HG02642 (cell line): ENCODE measurements around the gene TGM4.
"Not testable (repeated sequence)": the region's sequence is repeated elsewhere in the genome, so short reads cannot be mapped to it uniquely, and the experiment has no call there.

ENCODE experiments used
- ATAC-seq: cut with Tn5 transposase; IDR thresholded peaks from one replicate; pipeline ENCODE4 v1.9.1; 2021; ENCODE audit warnings: mild to moderate bottlenecking; ENCODE audit not compliant: unreplicated experiment, poor library complexity

Gene TGM4

DNA sequence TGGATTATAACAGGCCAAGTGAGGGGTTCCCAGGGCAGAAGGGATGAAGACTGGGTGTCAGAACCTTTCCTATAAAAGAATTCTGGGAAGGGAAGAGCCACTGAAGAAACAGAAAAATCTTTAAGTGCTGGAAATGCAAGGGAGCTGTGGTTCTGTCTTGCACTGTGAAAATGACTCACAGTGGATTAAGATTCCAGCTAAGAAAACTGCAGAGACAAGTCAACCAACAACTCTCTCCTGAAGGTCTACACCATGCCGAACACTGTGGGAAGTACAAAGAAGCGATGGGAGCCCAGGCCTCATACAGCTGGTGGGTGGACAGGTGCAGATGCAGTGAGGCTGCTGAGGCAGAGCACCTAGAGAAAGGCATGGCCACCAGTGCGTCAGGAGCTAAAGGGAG, 73.8 kb downstream of the TGM4 start:
- ATAC-seq: no peak

DNA sequence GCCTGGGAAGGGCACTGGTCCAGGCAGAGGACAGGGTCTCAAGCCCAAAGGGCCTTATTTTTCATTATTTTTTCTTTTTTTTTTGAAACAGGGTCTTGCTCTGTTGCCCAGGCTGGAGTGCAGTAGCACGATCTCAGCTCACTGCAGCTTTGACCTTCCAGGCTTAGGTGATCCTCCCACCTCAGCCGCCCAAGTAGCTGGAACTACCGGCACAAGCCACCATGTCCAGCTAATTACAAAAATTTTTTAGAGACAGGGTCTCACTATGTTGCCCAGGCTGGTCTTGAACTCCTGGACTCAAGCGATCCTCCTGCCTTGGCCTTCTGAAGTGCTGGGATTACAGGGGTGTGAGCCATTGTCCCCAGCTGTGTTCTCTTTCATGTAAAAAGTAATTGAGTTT, 75.4 kb downstream of the TGM4 start:
- ATAC-seq: not testable (repeated sequence)

DNA sequence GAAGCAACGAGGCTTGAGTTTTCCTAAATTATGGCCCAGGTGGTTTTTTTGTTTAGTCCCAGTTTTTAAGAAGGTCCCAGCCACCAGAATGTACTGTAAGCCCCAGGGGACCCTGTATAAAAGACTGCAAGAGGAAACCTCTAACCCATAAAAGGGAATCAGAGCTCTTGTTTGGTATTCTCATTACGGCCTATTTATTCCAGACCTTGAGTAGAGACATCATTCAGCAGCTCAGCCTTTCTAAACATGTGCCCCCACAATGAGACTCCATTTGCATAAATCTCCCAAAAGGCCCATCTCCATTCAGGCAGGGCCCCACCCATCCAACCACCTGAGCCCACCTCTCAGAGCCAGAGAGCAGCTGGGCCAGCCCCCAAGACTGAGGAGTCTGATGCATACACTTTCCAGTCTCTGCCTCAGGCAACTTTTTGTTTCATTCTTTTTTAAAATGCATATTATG, 75.9 kb downstream of the TGM4 start:
- ATAC-seq: no peak

DNA sequence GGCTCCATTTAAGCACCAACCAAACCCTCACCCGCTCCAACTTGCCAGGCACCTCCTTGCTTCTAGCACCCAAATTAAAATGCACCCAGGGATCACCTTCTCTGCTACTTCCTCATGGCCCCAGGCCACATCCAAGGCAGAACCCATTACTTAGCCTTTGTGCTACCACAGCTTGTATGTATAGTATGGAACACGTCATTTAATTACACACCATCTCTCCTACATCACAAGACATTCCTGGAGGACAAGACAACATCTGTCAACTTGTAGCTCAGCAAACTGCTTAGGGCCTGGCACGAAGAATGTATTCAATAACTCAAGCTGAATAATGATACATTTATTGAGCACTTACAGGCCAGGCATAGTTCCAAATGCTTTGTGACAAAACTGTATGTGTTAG, 78.3 kb downstream of the TGM4 start:
- ATAC-seq: no peak

DNA sequence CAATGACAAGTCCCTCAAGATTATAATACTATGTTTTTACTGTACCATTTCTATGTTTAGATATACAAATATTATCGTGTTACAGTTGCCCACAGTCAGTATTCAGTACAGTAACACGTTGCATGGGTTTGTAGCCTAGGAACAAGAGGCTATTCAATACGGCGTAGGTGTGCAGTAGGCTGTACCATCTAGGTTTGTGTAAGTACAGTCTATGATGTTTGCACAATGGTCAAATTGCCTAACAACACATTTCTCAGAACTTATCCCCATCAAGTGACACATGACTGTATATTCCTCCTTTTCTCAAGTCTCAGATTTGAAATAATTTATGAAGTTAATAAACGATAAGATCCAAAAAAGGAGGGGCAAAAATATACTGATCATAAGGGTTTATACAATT, 79.9 kb downstream of the TGM4 start:
- no peak for ATAC-seq

DNA sequence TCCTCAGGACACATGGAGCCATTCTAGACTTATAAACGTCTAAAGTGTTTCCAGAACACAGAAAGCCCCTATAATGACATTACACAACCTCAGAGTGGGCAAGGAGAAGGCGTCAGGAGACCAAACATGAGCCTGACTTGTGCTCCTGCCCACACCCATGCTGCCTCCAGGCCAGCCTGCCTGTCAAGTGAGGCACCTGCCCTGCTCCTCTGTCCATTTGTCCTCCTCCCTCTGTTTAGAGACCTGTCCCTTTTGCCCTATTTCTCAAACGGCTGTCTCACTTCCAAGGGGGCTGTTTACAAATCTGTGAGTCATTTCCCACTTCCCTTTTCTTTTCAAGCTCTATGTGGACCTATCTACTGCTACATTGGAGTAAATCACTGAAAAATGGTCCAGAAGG, 80.6 kb downstream of the TGM4 start:
- peak; percentile 66 for ATAC-seq

DNA sequence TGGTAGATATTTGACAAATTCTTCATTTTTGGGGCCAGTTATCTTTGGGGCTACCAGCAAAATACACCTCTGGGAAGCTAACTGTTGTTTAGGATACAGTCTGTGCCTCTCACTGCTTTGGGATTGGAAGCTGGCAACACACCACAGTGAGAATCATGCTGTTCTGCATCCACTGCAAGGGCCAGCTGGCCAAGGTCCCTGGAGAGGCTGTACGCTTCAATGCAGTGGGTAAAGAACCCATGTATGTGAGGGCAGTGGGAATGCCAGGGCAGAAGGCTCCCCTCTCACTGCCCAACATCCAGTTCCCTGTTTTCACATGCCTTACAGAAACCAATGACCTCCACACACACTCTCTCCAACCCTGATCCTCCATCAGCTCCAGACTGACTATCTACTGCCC, 81.5 kb downstream of the TGM4 start:
- ATAC-seq: no peak

DNA sequence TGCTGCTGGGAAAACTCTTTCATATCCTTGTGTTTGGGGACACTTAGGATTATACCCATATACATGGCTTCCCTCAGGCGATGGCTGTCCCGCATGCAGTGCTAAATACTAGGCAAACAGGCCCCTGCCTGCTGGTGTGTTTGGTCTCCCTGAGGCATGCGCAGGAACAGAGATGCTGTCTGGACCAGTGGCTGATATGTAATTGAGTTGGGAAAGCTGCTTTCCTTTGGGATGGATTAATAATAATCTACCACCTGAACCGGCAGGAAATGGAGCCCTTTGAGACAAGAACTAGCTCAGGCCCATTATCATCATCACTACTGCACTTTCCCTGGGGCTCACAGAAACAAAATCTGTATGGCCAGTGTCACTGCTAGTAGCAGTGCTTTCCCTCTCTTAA, 83.6 kb downstream of the TGM4 start:
- ATAC-seq: no peak

DNA sequence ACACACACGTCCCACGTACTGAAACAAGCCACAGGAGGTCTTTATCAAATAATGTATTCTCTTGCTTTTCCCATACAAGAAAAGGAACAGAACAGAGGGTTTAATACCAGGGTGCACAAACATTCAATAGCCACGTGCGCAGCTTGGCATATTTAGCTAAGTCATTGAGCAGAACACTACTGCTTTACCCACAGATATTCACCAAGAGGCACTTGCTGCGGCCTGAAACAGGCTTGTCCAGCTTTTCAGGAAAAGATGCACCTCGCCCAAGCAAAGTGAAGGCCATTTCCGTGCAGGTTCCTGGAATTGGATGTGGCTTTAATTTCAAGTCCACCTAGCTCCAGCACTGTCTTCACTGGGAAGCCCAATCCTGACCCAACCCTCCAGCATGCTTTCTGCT, 84.0 kb downstream of the TGM4 start:
- ATAC-seq: no peak

DNA sequence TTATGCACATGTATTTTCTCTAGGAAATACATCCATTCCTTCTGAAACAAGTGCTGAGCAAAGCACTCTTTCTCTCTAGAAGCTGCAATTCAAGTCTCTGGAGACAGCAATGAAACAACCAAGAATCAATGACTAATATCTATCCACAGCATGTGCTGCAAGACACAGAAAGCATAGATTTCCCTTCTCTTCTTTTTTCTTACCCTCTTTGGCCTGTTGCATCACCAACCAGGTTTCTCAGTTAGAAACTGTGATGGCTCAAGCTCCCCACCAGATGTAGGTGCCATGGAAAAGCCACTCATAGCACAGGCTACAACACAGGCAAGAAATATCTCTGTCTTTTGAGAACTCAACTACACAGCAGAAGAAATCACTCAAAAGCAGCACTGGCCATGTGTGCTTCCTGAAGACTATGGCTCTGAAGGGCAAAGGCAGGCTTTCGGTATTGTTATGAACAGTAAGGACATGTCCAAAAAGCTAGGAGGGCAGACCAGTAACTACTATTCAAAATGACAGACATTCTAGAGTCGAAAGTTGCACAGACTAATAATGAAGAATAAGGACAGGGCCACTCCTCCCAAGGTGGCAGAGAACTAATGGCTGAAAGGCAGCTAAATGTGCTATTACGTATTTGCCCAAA, 86.1 kb downstream of the TGM4 start:
- no peak for ATAC-seq

DNA sequence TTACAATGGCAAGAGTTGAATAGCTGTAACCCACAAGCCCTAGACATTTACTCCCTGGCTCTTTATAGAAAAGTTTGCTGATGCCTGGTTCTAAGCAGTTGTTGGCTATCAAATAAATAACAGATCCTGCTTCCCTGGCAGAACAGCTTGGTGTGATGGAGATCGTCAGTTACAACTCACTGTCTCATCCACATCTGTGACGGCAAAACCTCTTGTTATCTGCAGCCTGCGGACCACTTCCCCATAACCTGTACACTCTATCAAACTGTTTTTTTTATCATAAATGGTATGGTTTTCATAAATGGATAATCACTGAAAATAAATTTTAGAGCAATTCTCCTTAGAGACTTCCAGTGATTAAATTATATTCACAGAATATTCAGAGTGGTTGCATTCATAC, 87.5 kb downstream of the TGM4 start:
- ATAC-seq: no peak

DNA sequence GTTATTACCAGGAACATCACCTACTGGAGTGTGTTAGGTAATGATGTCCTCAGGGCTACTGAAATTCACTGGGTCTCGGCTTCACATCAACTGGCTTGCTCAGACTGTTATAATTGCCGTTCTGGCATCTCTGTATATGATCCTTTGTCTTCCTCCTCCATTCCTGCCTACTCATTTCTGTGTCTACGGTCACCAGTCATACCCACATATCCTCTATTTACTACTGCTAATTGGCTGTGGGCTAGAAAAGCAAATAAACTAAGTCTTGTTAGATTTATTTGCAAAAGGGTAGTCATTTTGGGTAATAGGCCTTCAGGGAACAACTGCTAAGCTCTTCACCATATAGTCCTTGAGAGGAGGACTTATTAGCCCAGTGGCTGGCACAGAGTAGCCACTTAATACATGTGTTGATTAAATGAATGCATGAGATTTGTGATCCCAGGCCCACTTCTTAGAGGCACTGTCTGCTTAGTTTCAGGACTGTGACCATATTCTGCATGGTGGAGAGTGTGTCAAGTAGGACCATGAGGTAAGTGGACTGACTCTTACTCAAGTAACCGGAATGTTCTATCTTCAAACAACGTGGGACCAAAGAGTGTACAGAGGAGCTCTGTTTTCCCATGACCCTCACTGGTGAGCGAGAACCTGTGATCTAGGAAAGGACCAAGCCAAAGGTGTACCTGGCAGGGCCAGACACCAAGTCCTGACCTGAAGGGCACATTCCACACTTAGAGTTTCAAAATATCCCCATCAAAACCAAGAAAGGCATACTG, 88.4 kb downstream of the TGM4 start:
- ATAC-seq: no peak

DNA sequence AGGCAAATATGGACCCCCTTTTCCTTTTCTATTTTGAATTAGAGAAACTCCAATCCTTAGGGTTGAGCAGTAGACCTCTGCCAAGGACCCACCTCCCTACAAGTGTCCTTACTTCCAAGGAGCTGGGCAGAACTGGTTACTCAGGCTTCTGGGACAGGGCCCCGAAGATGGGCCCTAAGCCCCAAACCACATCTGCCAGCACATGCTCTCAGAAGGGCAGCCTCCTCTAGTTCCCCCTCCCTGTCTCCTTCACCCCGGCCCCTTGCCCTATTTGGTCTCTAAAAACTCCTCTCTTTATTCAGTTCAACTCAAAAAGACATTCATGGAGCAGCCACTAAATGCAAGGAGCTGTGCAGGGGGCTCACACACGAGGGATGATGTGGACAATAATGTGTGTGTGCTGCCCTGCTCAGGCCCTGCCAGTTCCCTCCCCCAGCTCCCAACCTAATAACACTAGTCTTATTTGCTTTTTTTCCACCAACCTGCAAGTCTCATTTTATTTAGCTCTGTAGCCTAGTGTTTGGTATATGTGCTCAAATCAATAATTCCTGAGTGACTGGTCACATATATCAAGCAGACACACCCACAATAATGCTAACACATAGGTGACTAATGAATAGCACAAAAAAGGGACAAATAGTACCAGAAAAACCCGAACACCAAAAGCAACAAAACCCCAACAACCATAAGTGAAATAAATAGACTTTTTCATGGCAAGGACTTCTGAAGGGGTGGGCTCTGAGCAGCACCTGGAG, 89.3 kb downstream of the TGM4 start:
- no peak for ATAC-seq
